Dendritic cell treated with granulocyte-macrophage colony-stimulating factor and Interleukin-4, amounts not matched to agents 40 ng/mL and 50 ng/mL, for 4 days (primary cell): ENCODE data around the gene BNC1.

ENCODE experiments used
- H3K27ac Mint-ChIP-seq: one replicate; pipeline ENCODE4 v1.8.0; 2022; ENCODE audit warnings: mild to moderate bottlenecking, mixed read lengths
- H3K27me3 Mint-ChIP-seq: one replicate; pipeline ENCODE4 v1.8.0; 2022; ENCODE audit warnings: mild to moderate bottlenecking, mixed read lengths
- H3K36me3 Mint-ChIP-seq: one replicate; pipeline ENCODE4 v1.8.0; 2022; ENCODE audit warnings: low read depth, mixed read lengths
- H3K4me1 Mint-ChIP-seq: one replicate; pipeline ENCODE4 v1.8.0; 2022; ENCODE audit warnings: low read depth, mixed read lengths
- H3K4me3 Mint-ChIP-seq: one replicate; pipeline ENCODE4 v1.8.0; 2022; ENCODE audit warnings: mild to moderate bottlenecking, moderate library complexity, mixed read lengths
- H3K9me3 Mint-ChIP-seq: one replicate; pipeline ENCODE4 v1.8.0; 2022; ENCODE audit warnings: mixed read lengths
- intact Hi-C: fragments of 100-400 bp; cut with micrococcal nuclease; formaldehyde crosslinking; loops from one replicate; pipeline ENCODE4 v1.15.0; 2022

BNC1 gene

DNA sequence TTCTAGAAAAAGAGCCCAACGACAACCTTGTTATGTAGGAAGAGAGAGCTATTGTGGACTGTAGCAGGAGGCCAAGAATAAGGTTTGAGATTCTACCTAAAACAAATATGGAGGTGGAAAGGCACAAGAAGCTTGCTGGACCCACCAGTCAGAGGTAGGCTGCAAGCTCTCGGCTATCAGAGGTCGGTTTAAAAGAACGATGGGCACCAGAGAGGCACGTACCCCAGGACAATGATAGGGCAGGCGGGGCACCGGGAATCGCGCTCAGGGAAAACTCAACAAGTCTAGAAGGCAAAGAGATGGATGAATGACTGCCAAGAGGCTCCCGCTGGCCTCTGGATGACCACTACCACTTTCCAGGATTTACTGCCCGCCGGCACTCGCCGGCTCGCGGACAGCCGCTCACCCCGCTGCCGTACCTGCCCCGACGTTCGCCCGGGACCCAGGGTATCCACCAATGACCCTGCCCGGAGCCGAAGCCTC, 77.9 kb downstream of the BNC1 start:
- intact Hi-C loops: loop anchor here (5.0 kb wide), 2 partner anchors 144 to 194 kb away; partner anchors contain the start of gene C15orf40
- no peak overlapping the region for H3K27ac Mint-ChIP-seq
- H3K4me3 Mint-ChIP-seq: peak overlapping the region; percentile 62
- peaks cover 8% of the 10 kb centered on the region for H3K27me3 Mint-ChIP-seq
- no peaks in the 10 kb centered on the region for H3K36me3 Mint-ChIP-seq
- peaks cover 9% of the 10 kb centered on the region for H3K4me1 Mint-ChIP-seq
- H3K9me3 Mint-ChIP-seq: no peaks in the 10 kb centered on the region
